HG02840 (cell line): ENCODE results near the gene TMEM181.
"Not testable (repeated sequence)": the region's sequence is repeated elsewhere in the genome, so short reads cannot be mapped to it uniquely, and the experiment has no call there.

Source experiments
- ATAC-seq: cut with Tn5 transposase; IDR thresholded peaks from one replicate; pipeline ENCODE4 v1.9.1; 2021; ENCODE audit warnings: mild to moderate bottlenecking, moderate library complexity, moderate number of reproducible peaks; ENCODE audit not compliant: unreplicated experiment, low FRiP score

TMEM181 gene

DNA sequence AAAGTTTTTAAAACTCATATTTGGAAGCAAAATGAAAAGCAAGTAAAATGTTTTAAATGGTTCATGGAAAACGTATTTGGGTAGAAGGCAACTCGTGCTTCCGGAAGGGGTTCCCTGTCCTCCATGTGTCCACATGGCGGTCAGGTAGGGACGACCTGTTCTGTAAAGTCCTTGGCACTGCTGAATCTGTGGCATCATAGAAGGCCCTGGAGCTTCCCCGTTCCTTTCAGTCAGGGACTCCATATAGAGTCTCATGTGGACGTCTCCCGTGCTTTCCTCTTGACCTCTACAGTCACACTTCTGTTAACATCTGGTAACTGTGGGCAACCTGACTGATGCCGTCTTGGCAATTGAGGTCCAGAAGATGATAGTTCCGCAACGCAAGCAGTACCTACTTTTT, 73.2 kb downstream of the TMEM181 start:
- no peak for ATAC-seq

DNA sequence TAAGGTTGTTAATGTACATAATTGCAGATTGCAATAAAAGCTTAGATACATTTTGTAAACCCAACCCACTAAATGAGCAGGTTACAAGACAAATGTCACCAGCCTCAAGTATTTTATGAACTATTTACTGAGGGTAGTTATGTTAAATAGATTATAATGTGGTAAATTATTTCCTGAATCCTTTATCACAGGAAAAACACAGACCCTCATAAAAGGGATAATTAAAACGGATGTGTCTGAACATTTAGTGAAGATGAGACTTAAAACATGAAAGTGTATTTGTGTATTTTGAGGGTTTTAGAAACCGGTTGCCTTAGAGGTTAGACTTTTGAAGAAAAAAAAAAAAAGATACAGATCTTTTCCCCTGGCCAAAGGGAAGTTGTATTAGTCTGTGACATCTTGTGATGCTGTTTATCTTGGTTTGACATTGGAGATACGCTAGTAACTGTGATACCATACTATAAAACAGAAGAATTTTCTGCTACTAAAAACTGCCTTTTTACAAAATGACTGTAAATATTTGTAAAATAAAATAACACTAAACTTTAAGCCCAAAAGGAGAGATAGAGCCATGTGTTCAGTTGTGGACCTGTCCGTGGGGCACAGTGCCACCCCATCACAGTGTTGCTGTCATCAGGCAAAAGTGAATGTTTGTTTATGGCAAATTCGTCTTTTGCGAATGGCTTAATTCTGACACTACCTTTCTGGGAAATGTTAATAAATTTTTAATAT, 75.0 kb downstream of the TMEM181 start:
- ATAC-seq: no peak

DNA sequence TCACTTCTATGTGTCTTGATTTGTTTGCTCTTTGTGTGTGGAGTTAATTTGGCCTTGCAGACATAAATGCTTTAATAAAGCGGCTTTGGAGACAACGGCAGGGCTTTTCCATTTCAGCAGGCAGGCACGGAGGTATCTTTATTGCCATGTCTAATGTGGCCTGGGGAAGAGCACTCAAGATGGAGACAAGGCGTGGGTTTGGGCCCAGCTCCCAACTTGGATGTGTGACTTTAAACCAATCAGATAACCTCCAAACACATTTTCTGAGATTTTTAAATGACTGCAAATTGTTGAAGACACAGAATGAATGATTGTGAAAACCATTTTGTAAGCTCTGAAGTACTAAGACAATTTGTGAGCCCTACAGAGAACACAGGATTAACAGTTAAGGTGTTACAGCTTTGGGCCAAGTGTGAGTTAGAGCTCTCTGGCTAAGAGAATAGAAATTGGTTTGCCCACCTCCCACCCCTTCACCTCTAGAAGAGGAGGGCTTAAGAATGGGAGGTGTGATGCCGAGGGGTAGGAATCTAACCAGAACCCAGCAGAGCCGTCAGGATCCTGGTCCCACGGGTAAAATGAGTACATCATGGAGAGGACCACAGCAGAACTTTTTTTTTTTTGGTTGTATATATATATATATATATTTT, 75.7 kb downstream of the TMEM181 start:
- no peak for ATAC-seq

- no peak for ATAC-seq
Measured at GRCh38 chr6:158636778-158637177, 76.9 kb downstream of the TMEM181 start.

DNA sequence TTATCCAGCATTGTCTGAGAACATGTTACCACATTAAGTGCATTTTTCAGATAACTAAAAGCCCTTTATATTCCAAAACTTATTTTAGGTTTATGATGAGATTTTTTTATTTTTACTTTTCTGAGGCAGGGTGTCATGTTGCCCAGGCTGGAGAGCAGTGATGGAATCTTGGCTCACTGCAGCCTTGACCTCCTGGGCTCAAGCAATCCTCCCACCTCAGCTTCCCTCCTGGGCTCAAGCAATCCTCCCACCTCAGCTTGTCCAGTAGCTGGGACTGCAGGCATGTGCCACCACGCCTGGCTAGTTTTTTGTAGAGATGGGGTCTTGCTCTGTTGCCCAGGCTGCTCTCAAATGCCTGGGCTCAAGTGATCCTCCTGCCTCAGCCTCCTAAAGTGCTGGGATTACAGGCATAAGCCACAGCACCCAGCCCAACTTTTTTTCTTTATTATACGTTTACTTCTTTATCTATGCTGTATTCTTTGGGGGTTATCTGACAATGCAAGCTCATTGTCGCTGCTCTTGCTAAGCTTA, 78.5 kb downstream of the TMEM181 start:
- no peak for ATAC-seq

- ATAC-seq: no peak
Measured at GRCh38 chr6:158639056-158639455, 79.2 kb downstream of the TMEM181 start.

DNA sequence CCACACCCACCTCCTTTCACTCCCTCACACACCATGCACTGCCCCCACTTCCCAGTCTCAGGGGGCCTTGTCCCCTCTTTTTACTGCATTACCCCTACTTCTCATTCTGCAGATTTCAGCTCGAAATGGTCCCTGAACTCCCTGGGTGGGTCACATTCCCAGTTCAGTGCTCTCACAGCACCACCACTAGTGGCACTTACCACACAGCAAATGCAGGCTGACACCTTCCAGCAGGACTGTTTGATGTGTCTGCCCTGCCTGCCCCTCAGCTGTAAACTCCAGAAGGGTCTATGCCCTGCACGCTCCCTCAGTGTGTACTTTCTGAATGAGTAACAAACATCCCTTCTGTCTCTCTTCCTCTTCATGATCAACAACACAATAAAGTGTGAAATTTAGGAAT, 80.6 kb downstream of the TMEM181 start:
- ATAC-seq: no peak

DNA sequence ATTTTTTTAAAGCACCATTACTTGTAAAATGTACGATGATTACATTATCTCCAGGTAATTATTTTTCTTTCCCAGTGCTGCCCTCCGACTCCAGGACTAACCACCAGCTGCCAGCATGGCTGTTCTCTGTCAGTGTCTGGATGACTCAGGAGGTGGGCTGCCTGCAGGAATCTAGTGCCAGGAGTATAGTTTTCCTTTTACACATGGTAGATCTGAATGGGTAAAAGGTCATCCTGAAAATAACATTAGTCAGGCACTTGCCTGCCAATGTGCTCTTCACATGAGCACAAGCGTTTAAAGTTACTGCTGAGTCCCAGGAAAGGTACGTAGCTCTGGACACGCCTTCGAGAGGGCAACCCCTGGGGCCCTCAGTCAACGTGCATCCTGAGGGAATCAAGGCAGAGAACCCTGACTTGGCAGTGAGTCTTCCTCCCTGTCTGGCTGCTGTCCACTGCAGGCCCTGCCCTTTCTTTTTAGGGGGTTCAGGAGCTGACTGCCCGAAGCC, 82.3 kb downstream of the TMEM181 start:
- no peak for ATAC-seq

- ATAC-seq: no peak
Measured at GRCh38 chr6:158643836-158644230, 83.9 kb downstream of the TMEM181 start.

GRCh38 chr6:158644231-158645063, 84.6 kb downstream of the TMEM181 start, which contains the start of gene DYNLT1:
Gene DYNLT1, minus strand, starts transcription at chr6:158644743. Its CDS starts 35 bp downstream, at chr6:158644708.
- peak; percentile 61 for ATAC-seq

DNA sequence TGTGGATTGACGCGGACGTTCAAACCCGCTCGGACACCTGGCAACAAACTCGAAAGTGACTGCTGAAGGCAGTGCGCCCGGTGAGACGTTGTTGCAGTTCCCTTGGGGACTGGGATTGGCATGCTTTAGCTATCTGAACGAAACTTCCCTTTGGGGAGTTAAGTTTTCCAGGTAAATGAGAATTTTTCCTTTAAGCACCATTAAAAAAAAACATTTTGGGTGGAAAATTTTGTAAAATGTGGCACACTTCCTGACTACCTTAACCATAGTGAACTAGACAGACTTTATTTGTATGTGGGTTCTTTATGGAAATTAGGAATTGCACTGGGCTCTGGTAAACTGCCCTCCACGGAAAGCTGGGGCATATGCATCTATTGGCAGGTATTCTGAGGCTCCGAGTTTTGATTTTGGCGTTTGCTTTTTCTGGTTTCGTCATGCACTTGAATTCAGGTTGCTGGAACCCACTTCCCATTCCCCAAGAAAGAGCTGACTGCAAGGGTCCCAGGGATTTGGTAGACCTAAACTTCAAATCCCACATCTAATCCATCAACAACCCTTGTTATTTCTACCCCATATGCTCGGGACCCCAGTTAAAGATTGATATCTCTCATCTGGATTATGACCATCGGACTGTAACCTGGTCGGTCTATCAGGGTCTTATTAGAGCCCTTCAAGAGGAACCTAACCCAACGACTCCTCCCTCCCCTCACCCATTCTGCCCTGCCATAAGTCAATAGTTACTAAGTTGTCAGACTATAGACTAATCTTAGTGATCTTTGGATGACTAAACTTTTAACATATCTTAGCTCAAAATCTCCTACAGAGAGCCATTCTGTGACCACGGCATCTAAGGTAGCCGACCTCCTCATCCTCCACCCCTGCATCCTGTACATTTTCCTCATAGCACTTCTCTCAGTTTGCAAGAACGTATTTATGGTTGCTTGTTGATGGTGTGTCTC, 85.5 kb downstream of the TMEM181 start:
- ATAC-seq: no peak

- ATAC-seq: no peak
Measured at GRCh38 chr6:158646023-158646910, 86.4 kb downstream of the TMEM181 start.

DNA sequence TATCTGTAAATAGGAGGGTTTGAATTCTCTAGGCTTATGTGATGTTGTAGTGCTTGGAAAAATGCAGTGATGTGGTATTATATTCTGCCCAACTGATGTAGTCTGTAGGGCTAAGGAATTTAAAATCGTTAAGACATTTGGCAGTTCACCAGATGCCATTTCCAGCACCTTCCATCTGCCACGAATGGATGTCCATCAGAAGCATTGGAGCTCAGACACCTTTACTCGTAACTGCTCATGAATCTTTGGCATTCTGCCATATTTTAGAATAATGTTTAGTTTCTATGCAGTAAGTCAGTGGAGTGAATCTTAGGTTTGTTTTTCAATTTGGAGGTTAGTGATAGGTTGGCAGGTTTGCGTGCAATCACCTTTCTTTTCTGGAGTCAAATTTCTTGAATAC, 87.6 kb downstream of the TMEM181 start:
- no peak for ATAC-seq

DNA sequence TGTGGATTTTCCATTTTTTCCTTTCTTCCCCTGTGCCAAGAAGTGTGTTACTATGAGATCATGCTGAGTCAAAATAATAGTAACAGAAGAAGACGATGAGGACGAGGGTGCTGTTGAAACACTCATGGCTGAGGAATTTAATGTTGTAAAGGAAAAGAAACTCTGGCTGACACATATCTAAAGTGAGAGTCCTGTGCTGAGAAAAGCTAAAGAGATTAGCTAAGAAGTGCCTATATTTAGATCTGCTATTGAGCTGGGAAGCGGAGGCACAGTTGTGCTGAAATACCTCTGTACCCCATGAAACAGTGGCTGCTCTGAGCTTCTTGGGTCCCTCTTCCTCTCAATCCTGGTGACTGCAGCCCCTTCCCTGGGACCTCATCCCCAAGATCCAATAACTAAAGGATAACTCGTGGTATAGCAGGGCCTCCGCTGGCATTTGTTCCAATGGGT, 88.8 kb downstream of the TMEM181 start:
- peak; percentile 24 for ATAC-seq

GRCh38 chr6:158649289-158650143, 89.6 kb downstream of the TMEM181 start, which contains the start of gene SYTL3:
Gene SYTL3, plus strand, starts transcription at chr6:158650054. Its CDS starts 13,215 bp downstream, at chr6:158663269.
- ATAC-seq: peak; percentile 52

GRCh38 chr6:158651981-158652737, 92.3 kb downstream of the TMEM181 start:
- ATAC-seq: not testable (repeated sequence)
